Endometrial microvascular endothelial cells (primary cell): ENCODE data around the gene SCAMP1. TPM values are rescaled to one million over a fixed set of nuclear protein-coding genes. Genes with fewer than 3 reads are reported as not detected.
"Not testable (repeated sequence)": the region's sequence is repeated elsewhere in the genome, so short reads cannot be mapped to it uniquely, and the experiment has no call there.

Experiments
- in situ Hi-C: cut with HindIII; loops from 2 replicates; pipeline ENCODE4 v1.10.0; 2017; ENCODE audit warnings: low sequenced_read_pairs, low pct_unique_long_range_greater_than_20kb; ENCODE audit errors: inconsistent ontology term
- total RNA-seq: library from RNA; depleted of rRNA; stranded (reverse); fragments of >200 nt; gene quantifications from one replicate; pipeline ENCODE4 v1.2.3, GENCODE V29; 2015; ENCODE audit errors: inconsistent ontology term

Gene SCAMP1
- total RNA-seq, 1 donor from 2014 or later = 35.6 TPM

DNA sequence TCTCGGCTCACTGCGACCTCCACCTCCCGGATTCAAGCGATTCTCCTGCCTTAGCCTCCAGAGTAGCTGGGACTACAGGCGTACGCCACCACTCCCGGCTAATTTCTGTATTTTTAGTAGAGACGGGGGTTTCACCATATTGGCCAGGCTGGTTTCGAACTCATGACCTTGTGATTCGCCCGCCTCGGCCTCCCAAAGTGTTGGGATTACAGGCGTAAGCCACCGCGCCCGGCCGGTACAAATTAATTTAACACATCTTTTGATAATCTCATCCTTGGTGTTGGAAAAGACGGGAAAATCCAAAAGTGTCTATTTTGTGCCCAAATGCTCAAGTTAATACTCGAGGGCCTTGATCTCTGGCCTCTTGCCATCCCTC is 974 bp upstream of the SCAMP1 start:
- in situ Hi-C loops = not testable (repeated sequence)

DNA sequence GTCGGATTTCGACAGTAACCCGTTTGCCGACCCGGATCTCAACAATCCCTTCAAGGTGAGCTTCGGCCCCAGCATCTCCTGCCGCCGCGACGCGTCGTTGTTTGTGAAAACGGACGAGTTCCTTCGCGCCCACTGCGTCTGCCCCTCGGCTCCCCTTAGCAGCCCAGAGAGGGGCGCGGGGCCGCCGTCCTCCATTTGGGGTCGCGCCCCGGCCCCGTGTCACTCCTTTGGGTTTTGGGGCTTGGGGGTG is 182 bp downstream of the SCAMP1 start:
- in situ Hi-C loops = no loop called here

DNA sequence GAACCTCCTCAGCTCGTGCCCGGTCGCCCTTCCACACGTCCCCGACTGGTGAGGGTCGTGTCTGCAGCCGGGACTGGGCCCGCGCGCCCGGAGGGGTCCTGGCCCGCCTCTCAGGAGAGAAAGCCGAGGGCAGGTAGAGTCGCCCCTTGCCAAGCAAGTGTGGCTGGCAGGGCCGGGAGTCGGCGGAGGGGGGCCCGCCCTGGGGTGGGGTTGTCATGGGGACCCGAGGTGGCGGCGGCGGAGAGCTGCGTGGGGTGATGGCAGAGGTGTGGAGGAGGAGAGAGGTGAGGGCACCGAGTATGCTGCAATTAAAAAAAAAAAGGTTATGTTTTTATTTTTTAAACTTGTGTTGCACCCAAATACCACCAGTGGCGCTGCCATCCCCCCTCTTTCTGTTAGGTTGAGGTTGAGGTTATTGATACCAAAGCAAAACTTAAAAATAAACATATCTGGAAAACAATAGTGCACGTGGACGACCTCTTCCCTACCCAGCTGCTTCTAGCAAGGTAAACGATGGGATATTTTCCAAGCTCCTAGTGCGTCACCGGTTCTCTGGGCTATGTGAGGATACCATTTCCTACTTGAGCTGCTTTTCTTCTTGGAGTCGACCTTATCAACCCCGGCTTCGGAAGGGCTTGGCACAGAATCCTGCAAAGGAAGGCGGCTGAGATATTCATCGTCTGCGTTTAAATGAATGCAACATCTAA is 660 bp downstream of the SCAMP1 start:
- in situ Hi-C loops = no loop called here

DNA sequence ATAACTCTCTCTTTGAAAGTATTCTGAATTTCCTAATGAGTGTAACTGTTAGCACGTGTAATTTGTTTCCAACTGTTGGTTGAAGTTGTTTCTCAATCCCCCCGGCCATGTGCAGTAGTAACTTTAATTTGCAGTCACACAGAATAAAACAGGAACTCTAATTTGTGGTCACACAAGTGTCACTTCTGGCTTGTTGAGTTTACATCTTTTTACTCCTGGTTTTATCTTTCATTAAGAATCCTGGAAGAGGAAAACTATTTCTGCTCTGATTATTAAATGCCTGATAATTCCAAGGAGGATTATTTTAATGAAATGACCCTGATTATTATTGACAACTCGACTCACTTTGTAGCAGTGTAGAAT is 1.2 kb downstream of the SCAMP1 start:
- in situ Hi-C loops = no loop called here

DNA sequence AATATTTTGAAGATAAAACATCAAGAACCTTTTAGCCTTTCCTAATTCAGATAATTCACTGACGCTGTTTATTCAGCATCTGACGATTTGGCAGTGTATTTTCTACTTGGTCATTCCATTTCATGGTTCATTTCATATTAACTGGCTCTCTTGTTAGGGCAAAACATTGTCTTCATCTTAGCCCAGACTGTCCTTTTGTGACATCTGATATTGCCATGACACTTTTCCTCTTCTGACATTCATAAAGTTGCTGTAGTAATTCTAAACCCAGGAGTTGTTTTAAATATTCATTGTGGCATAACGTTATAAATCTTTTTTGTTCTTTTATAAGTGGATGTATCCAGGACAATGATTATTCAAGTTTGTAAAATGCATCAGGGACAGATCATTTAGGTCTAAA is 1.8 kb downstream of the SCAMP1 start:
- in situ Hi-C loops = no loop called here

DNA sequence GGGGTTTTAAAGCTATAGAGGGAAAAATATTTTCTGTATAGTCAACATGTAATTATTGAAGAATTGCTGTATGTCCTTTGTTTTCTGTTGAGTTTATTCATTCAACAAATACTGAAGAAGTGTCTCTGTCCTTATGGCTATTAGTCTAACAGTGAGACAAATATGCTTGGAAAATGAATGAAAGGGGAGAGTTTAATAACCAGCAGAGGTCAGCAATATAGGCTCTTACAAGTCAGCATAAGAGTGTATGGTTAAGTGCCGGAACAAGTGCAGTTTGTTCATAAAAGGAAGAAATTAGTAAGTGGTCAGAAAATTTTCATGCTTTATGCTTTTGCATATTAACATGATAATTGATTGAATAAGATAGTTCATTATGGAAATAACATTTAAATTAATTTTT is 3.6 kb downstream of the SCAMP1 start:
- in situ Hi-C loops = no loop called here

DNA sequence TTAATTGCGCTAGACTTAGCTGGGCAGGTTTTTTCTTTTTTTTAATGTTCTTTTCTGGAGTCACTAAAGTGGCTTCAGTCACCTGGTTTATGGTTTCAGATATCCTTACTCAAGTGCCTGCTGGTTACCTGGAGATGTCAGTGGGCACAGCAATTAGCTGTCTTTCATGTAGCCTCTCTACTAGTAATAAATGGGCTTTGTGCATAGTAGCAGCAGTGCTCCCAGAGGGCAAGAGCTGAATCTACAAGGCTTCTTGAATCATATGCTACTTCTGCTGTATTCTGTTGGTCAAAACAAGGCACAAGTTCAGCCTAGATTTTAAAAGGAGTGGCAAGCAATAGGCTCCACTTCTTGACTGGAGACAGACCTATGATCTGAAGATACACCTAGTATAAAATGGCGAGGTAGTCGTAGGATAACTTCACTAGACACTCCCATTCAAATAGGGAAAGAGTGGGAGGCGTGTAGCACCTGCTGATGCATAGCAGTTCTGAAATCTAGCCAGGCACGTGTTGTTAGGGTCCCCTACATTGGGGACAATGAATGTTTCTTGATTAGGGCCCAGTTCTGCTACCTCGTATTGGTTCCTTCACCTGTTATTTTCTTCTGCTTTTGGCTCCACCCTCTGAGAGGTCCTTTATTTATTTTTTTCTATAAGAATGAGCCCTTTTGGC is 7.0 kb downstream of the SCAMP1 start:
- in situ Hi-C loops = no loop called here

DNA sequence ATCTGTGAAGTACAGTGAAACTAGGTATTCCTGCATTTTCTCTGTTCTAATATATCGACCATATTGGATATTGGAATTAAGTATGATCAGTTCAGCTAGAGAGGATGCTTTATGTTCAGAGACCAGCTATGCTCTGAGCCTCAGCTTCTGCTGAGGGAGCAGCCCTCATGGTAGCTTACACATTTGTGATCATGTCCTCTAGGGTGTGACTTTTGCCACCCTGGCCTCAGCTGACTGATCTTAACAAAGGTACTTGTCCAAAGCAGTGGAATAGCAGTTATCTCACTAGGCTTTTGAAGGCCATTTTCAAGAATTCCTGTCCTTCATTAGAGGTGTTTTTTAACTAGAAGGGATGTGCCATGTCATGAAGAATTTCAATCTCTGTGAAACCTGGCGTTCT is 9.3 kb downstream of the SCAMP1 start:
- in situ Hi-C loops = no loop called here

DNA sequence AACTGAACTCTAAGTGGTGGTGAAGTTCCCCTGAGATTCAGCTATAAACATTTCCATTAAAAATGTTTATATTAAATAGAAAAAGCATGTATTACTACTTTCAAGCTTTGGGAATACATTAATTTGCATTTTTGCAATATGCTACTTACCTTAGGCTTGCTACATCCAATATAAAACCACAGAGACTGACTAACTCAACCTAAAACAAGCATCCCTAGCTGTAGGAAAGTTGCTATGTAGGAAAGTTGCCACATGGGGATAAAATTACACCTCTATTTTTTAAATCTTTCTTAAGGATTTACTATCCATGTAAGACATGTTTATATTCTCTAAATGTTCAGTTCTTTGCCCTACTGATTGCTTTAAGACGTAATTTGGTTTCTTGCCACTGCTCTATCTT is 12.8 kb downstream of the SCAMP1 start:
- in situ Hi-C loops = no loop called here

DNA sequence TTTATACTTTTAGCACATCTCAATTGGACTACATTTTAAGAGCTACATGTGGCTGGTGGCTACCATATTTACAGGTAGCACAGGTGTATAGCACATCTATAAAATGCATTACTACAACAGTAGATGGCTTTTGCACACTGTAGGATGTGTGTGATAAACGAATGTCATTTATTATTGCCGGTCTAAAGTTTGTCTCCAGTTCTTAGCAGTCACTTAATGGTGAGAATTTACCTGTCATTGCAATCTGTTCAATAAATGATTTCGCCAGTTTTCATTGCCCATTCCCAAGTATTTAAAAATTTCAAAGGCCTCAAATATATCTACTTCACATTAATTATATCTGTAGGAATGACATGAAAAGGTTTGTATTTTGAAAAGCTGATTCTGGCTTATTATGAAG is 15.9 kb downstream of the SCAMP1 start:
- in situ Hi-C loops = no loop called here

DNA sequence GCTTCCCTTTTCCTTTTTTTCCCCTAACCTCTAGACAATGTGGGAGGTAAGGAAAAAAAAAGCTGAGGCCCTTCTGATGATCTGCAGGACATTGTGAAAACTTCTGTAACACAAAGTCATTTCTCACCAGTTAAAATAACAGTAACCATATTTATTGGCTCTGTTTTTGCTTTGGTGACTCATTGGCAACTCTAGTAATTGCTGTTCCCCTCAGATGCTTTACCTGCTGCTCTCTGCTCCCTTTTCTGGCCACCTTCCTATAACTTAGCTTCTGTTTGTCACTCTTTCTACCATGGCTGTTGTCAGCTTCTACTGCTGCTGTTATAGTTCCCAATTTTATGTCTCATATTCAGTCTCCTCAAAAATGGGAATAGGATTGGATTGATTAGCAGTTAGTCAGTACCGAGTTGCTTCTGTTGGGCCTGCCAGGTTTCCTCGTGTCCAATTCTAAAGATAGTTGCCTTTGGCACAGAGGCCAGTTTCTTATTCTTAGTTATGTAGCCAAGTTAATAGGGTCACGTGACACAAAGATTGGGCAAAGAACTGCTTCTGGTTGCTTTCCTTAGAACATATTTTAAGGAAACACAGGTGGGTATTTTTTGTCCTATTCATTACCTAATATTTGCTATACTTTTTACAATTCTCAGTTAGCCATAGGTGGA is 16.8 kb downstream of the SCAMP1 start:
- in situ Hi-C loops = no loop called here

DNA sequence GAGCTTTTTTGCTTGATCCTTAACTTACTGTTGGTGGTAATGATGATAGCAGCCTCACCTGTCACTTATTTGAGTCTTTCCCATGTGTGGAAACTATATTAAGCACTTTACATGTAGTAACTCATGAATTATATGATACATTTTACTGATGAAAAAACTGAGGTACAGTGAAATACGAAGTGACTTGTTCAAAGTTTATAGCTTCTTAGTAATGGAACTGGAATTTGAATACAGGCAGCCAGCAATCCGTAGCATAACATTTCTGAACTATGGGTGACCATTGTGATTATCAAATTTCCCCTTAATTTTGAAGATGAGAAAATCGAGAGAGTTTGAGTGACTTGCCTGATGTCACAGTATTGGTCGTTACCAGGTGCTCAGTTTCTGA is 17.3 kb downstream of the SCAMP1 start:
- in situ Hi-C loops = no loop called here

DNA sequence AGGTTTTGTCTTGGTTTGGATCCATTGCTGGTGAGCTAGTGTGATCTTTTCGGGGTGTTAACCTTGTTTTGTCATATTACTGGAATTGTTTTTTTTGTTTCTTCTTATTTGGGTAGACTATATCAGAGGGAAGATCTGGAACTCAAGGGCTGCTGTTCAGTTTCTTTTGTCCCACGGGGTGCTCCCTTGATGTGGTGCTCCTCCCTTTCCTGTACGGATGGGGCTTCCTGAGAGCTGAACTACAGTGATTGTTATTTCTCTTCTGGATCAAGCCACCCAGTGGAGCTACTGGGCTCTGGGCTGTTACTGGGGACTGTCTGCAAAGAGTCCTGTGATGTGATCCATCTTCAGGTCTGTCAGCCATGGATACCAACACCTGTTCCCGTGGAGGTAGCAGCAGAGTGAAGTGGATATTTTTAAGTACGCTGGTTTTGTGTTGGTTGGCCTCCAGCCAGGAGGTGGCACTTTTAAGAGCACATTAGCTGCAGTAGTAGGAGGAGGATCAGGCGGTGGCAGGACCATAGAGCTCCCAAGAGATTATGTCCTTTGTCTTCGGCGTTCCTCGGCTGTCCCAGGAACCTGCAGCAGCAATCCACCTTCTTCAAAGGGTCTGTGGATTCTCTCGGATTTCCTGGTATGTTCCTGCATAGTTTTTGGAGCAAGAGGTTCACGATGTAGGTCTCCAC is 27.2 kb downstream of the SCAMP1 start:
- in situ Hi-C loops = no loop called here

DNA sequence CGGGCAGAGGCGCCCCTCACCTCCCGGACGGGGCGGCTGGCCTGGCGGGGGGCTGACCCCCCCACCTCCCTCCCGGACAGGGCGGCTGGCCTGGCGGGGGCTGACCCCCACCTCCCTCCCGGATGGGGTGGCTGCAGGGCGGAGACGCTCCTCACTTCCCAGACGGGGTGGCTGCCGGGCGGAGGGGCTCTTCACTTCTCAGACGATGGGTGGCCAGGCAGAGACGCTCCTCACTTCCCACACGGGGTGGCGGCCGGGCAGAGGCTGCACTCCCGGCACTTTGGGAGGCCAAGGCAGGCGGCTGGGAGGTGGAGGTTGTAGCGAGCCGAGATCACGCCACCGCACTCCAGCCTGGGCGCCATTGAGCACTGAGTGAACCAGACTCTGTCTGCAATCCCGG is 30.9 kb downstream of the SCAMP1 start:
- in situ Hi-C loops = not testable (repeated sequence)

DNA sequence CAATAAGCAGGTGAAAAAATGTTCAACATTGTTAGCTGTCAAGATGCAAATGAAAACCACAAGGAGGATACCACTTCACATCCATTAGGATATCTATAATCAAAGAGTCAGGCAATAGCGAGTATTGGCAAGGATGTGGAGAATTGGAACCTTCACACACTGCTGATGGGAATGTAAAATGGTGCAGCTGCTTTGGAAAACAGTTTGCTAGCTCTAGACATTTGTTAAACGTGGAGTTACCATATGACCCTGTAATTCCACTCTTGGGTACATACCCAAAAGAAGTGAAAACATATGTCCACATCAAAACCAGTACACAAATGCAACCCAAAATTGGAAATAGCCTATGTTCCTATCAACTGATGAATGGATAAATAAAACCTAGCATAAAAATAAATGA is 37.4 kb downstream of the SCAMP1 start:
- in situ Hi-C loops = no loop called here

DNA sequence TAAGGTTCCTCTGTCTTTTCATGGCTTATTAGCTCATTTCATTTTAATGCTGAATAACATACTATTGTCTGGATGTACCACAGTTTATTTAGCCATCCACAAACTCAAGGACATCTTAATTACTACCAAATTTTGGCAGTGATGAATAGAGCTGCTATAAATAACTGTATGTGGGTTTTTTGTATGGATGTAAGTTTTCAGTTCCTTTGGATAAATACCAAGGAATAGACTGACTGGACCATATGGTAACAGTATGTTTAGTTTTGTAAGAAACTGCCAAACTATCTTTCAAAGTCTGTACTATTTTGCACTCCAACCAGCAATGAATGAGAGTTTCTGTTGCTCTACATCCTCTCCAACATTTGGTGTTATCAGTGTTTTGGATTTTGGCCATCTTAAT is 38.7 kb downstream of the SCAMP1 start:
- in situ Hi-C loops = no loop called here

DNA sequence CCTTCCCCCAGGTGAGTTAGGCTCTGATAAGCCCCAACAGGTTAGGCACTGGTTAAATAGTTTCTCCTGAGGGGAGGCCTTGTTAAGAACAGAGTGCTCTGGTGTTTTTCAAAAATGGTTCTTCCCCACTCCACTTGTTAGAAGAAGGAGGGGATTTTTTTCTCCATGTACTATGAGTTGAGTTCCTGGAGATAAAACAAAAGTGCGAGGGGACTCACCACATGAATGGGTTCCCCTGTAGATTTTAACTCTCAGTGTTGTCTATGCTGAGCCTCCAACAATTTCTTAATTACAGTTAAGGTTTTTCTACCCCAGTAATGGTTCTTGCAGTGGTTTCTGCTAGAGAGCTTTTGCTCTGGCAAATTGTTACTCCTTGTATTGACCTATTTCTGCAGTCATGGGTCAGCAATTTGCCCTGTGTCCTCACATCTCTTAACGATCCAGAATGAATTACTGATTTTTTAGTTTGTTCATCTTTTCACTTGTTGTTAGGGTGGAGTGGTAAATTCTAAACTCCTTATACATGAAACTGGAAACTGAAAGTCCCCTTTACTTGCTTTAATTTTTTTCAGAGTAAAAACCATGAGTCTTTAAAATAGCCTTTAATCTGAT is 44.4 kb downstream of the SCAMP1 start:
- in situ Hi-C loops = no loop called here

DNA sequence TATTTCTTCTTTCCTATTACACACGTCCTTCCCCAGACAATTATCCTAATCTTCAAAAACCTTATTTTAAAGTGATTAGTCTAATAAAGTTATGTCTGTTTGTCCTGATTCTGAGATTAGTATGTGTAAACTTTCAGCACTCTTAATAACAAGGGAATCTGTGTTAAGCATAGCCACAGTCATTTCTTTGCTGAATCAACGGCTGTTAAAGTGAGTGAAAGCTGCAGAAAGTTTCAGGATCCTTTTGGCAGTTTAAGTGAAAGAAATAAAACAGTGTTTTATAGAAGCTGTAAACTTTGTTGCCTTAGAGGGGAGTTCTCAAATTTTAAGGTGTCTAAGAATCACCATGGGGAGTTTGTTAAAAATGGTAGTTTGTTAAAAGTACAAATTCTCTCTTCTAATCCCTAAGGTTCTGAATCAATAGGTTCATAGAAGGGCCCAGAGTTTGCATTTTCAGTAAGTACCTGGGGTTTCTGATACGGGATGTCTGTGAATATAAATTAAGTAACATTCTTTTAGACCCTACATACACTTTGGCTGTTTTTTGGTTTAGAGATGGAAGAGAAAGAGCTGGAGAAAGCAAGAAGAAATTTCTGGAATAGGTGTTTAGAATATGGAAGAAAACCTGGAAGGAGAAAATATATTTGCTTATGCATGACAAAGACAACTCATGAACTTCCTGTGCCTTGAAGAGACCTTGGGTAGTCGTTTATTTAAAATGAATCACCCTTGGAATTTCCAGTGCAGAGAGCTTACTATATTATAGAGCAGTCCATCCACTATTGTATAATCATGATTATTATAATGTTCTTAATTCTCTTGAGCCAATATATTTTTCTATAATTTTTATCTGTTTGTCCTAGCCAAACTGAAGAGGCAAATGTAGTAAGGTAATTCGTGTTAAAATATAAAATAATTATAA is 45.7 kb downstream of the SCAMP1 start:
- in situ Hi-C loops = no loop called here

DNA sequence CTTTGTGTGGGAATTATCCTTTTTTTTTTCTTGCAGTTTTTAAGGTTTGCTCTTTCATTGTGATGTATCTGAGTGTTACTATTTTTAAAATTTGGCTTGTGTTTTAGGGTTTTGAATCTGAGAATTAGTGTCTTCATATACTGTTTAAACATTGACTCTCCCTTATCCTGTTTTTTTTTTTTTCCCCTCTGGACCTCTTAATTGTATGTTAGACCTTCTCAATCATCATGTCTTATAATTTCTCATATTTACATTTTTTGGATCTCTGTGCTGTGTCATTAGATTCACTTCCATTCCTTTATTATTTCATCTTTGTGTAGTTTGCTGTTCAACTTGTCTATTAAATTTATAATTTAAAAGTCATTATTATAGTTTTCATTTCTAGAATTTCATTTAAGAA is 47.0 kb downstream of the SCAMP1 start:
- in situ Hi-C loops = no loop called here
